Neural cell (in vitro differentiated cells): Measurements from ENCODE around the gene FZD2. TPM values are rescaled to one million over a fixed set of nuclear protein-coding genes. Genes with fewer than 3 reads are reported as not detected.

Experiments used
- H2AFZ ChIP-seq: fragments of 200-600, 300-800 bp; sonication (generic), shearing (Covaris generic); 2 replicates; pipeline ENCODE4 v1.6.0; 2014; ENCODE audit warnings: low read depth, mild to moderate bottlenecking, antibody characterized with exemption, low read length, moderate library complexity
- H3F3A ChIP-seq: fragments of 200-600 bp; shearing (Covaris generic); 2 replicates; pipeline ENCODE4 v1.6.1; 2016; ENCODE audit warnings: mild to moderate bottlenecking, moderate library complexity, mixed read lengths, antibody characterized with exemption, low read length; ENCODE audit not compliant: insufficient read depth, poor library complexity, severe bottlenecking
- H3K27ac ChIP-seq: fragments of 200-600, 300-800 bp; sonication (generic), shearing (Covaris generic); 2 replicates; pipeline ENCODE4 v1.5.1; 2014; ENCODE audit warnings: mild to moderate bottlenecking, low read length, moderate library complexity
- H3K27me3 ChIP-seq: fragments of 300-800, 200-600 bp; sonication (generic), shearing (Covaris generic); 2 replicates; pipeline ENCODE4 v1.6.0; 2014; ENCODE audit warnings: mild to moderate bottlenecking, low read depth, low read length, moderate library complexity; ENCODE audit not compliant: insufficient read depth
- H3K36me3 ChIP-seq: fragments of 300-800, 200-600 bp; sonication (generic), shearing (Covaris generic); 2 replicates; pipeline ENCODE4 v1.5.1; 2014; ENCODE audit warnings: mild to moderate bottlenecking, antibody characterized with exemption, low read length, moderate library complexity; ENCODE audit not compliant: insufficient read depth
- H3K4me2 ChIP-seq: fragments of 300-800, 200-600 bp; sonication (generic), shearing (Covaris generic); 2 replicates; pipeline ENCODE4 v1.6.0; 2014; ENCODE audit warnings: mild to moderate bottlenecking, low read length
- H3K4me3 ChIP-seq: fragments of 300-800, 200-600 bp; sonication (generic), shearing (Covaris generic); 2 replicates; pipeline ENCODE4 v1.5.1; 2014; ENCODE audit warnings: mild to moderate bottlenecking, low read length, moderate library complexity
- H3K79me2 ChIP-seq: fragments of 200-600 bp; shearing (Covaris generic); replicated peaks from 2 replicates; pipeline ENCODE4 v1.6.0; 2014; ENCODE audit warnings: mild to moderate bottlenecking, low read length, moderate library complexity; ENCODE audit not compliant: insufficient read depth
- H3K9ac ChIP-seq: fragments of 300-800, 200-600 bp; sonication (generic), shearing (Covaris generic); 2 replicates; pipeline ENCODE4 v1.6.1; 2016; ENCODE audit warnings: mild to moderate bottlenecking, low read length, mixed read lengths
- H3K9me2 ChIP-seq: fragments of 200-600 bp; shearing (Covaris generic); 2 replicates; pipeline ENCODE4 v1.6.1; 2016; ENCODE audit warnings: mild to moderate bottlenecking, low read length, mixed read lengths; ENCODE audit not compliant: insufficient read depth
- H3K9me3 ChIP-seq: fragments of 200-600, 300-800 bp; sonication (generic), shearing (Covaris generic); 2 replicates; pipeline ENCODE4 v1.6.1; 2016; ENCODE audit warnings: mild to moderate bottlenecking, mixed run types, low read length, moderate library complexity, mixed read lengths
- H4K20me1 ChIP-seq: fragments of 200-600 bp; shearing (Covaris generic); 2 replicates; pipeline ENCODE4 v1.6.1; 2016; ENCODE audit warnings: mild to moderate bottlenecking, mixed run types; ENCODE audit not compliant: insufficient read depth
- CTCF ChIP-seq: fragments of 450-650 bp; IDR thresholded peaks from 2 replicates; pipeline ENCODE4 v1.5.1; 2014; ENCODE audit warnings: antibody characterized with exemption, mild to moderate bottlenecking, moderate library complexity; ENCODE audit not compliant: poor library complexity, severe bottlenecking
- EP300 ChIP-seq: fragments of 450-650 bp; conservative IDR thresholded peaks from 2 replicates; pipeline ENCODE4 v1.6.1; 2014; ENCODE audit warnings: antibody characterized with exemption, mild to moderate bottlenecking, moderate library complexity; ENCODE audit not compliant: poor library complexity, severe bottlenecking
- EZH2 ChIP-seq: fragments of 200-600, 300-800 bp; shearing (Covaris generic), sonication (generic); IDR thresholded peaks from 2 replicates; pipeline ENCODE4 v1.6.1; 2014; ENCODE audit warnings: antibody characterized with exemption, low read length, borderline replicate concordance, mild to moderate bottlenecking; ENCODE audit not compliant: insufficient read depth, poor library complexity, severe bottlenecking
- MXI1 ChIP-seq: fragments of 450-650 bp; conservative IDR thresholded peaks from 2 replicates; pipeline ENCODE4 v1.6.1; 2014; ENCODE audit warnings: antibody characterized with exemption, mild to moderate bottlenecking; ENCODE audit not compliant: poor library complexity, severe bottlenecking
- POLR2AphosphoS5 ChIP-seq: IDR thresholded peaks from 2 replicates; pipeline ENCODE4 v1.6.1; 2012
- RAD21 ChIP-seq: fragments of 450-650 bp; conservative IDR thresholded peaks from 2 replicates; pipeline ENCODE4 v1.6.1; 2014; ENCODE audit warnings: antibody characterized with exemption, mild to moderate bottlenecking, moderate library complexity
- REST ChIP-seq: IDR thresholded peaks from 2 replicates; pipeline ENCODE4 v1.6.1; 2012; ENCODE audit warnings: borderline replicate concordance
- SMC3 ChIP-seq: fragments of 450-650 bp; conservative IDR thresholded peaks from 2 replicates; pipeline ENCODE4 v1.6.1; 2014; ENCODE audit warnings: antibody characterized with exemption, mild to moderate bottlenecking, moderate library complexity; ENCODE audit not compliant: poor library complexity
- TAF1 ChIP-seq: IDR thresholded peaks from 2 replicates; pipeline ENCODE4 v1.6.1; 2012; ENCODE audit warnings: low read depth
- polyA plus RNA-seq: library from polyadenylated mRNA; depleted of rRNA; stranded (reverse); fragments of >200 nt; gene quantifications from 2 replicates; pipeline ENCODE4 v1.2.3, GENCODE V29; 2014

Gene FZD2
- polyA plus RNA-seq, 1 donor from 2014 or later = 2.5 TPM

GRCh38 chr17:44598932-44599297, 41.6 kb downstream of the FZD2 start:
- H3K27ac ChIP-seq = no peak overlapping the region

GRCh38 chr17:44599298-44600175, 42.3 kb downstream of the FZD2 start:
- no peak overlapping the region for H3K9ac ChIP-seq
- no peaks in the 10 kb centered on the region for H3F3A ChIP-seq
- no peak overlapping the region for H2AFZ ChIP-seq
- TF ChIP-seq MXI1 = no peak
- TF ChIP-seq TAF1 = no peak
- no peak for TF ChIP-seq POLR2AphosphoS5
- TF ChIP-seq SMC3 = no peak
- no peak for TF ChIP-seq REST
- no peak for TF ChIP-seq EZH2
- TF ChIP-seq RAD21 = no peak
- TF ChIP-seq EP300 = no peak

More at GRCh38 chr17:44598932-44599297, 41.6 kb downstream of the FZD2 start:
- Histone ChIP-seq H3K9me3 (no peaks in the 10 kb centered on the region), H3K9ac (no peak overlapping the region), H3K36me3 (no peaks in the 10 kb centered on the region), H2AFZ (no peak overlapping the region), H4K20me1 (no peaks in the 10 kb centered on the region), H3K27me3 (no peaks in the 10 kb centered on the region), H3K79me2 (no peaks in the 10 kb centered on the region), H3K9me2 (no peaks in the 10 kb centered on the region), H3K4me2 (no peak overlapping the region), H3K4me3 (no peak overlapping the region), H3F3A (no peaks in the 10 kb centered on the region)
- TF ChIP-seq RAD21 = no peak
- no peak for TF ChIP-seq REST
- TF ChIP-seq CTCF = no peak
- no peak for TF ChIP-seq POLR2AphosphoS5

More at GRCh38 chr17:44599298-44600175, 42.3 kb downstream of the FZD2 start:
- H3K27me3 ChIP-seq = no peaks in the 10 kb centered on the region
- H3K27ac ChIP-seq = no peak overlapping the region
- H3K36me3 ChIP-seq = no peaks in the 10 kb centered on the region
- no peak overlapping the region for H3K4me3 ChIP-seq
- no peaks in the 10 kb centered on the region for H3K9me3 ChIP-seq
- no peaks in the 10 kb centered on the region for H3K9me2 ChIP-seq
- no peak overlapping the region for H3K4me2 ChIP-seq
- H4K20me1 ChIP-seq = no peaks in the 10 kb centered on the region
- no peaks in the 10 kb centered on the region for H3K79me2 ChIP-seq
